Measurements from ENCODE around the gene MOV10. TPM values are rescaled to one million over a fixed set of nuclear protein-coding genes. Genes with fewer than 3 reads are reported as not detected.
"Not testable (repeated sequence)": the region's sequence is repeated elsewhere in the genome, so short reads cannot be mapped to it uniquely, and the experiment has no call there.

MOV10 gene
- polyA plus RNA-seq, 4 donors: 60.8 to 87.7 (median 70.4) TPM

- not testable (repeated sequence) for DNase-seq (ENCODE audit: low read depth in 4 of 4, low spot score in 2 of 4)
Measured at GRCh38 chr1:112728306-112728971, 54.0 kb downstream of the MOV10 start.

- DNase-seq (ENCODE audit: low read depth in 4 of 4, low spot score in 2 of 4): not testable (repeated sequence)
Measured at GRCh38 chr1:112729011-112729410, 54.6 kb downstream of the MOV10 start.

- DNase-seq (ENCODE audit: low read depth in 4 of 4, low spot score in 2 of 4): no peak
Measured at GRCh38 chr1:112729909-112730308, 55.5 kb downstream of the MOV10 start.

- DNase-seq (ENCODE audit: low read depth in 4 of 4, low spot score in 2 of 4): no peak
Measured at GRCh38 chr1:112731451-112731850, 57.0 kb downstream of the MOV10 start.

- no peak for DNase-seq (ENCODE audit: low read depth in 4 of 4, low spot score in 2 of 4)
Measured at GRCh38 chr1:112735752-112736151, 61.3 kb downstream of the MOV10 start.

- no peak for DNase-seq (ENCODE audit: low read depth in 4 of 4, low spot score in 2 of 4)
Measured at GRCh38 chr1:112737573-112737972, 63.1 kb downstream of the MOV10 start.

GRCh38 chr1:112743174-112744008 lies 68.9 kb downstream of the MOV10 start:
- DNase-seq (ENCODE audit: low read depth in 4 of 4, low spot score in 2 of 4): no peak

GRCh38 chr1:112744009-112744578 lies 69.6 kb downstream of the MOV10 start:
- no peak for DNase-seq (ENCODE audit: low read depth in 4 of 4, low spot score in 2 of 4)

- DNase-seq (ENCODE audit: low read depth in 4 of 4, low spot score in 2 of 4): no peak
Measured at GRCh38 chr1:112748396-112748795, 73.9 kb downstream of the MOV10 start.

Other genes starting within 250 kb of the MOV10 start
- gene WNT2B, start 165.7 kb upstream of the MOV10 start, polyA plus RNA-seq (ENCODE audit: insufficient read length in 4 of 4): 1 to 10 TPM; 1.9 to 4.8 (median 3.4) TPM
- 10 to 100 TPM; 26.0 to 33.4 (median 28.4) TPM for gene ST7L, start 55.5 kb upstream of the MOV10 start, polyA plus RNA-seq (ENCODE audit: insufficient read length in 4 of 4)
- 100 to 1,000 TPM; 125 to 145 (median 132) TPM for gene CAPZA1, start 54.8 kb upstream of the MOV10 start, polyA plus RNA-seq (ENCODE audit: insufficient read length in 4 of 4)
- 100 to 1,000 TPM; 201 to 253 (median 223) TPM for gene RHOC, start 32.5 kb downstream of the MOV10 start, polyA plus RNA-seq (ENCODE audit: insufficient read length in 4 of 4)
- gene PPM1J, start 40.7 kb downstream of the MOV10 start, polyA plus RNA-seq (ENCODE audit: insufficient read length in 4 of 4): 1 to 10 TPM in 3 of 4 donors, under 1 TPM in 1; 0.96 to 1.8 (median 1.3) TPM